Mesenchymal stem cell (in vitro differentiated cells and primary cell): Measurements from ENCODE around the gene LPA.
"Not testable (repeated sequence)": the region's sequence is repeated elsewhere in the genome, so short reads cannot be mapped to it uniquely, and the experiment has no call there.

Source experiments
- DNase-seq: peaks from one replicate; pipeline ENCODE4 v3.0.0-alpha.2; 2013
- H2AFZ ChIP-seq: one replicate; pipeline ENCODE4 v1.6.1; 2013; ENCODE audit warnings: low read depth, mild to moderate bottlenecking, control low read depth, inconsistent platforms, low read length, moderate library complexity
- H2AK5ac ChIP-seq: 2 replicates; pipeline ENCODE4 v1.6.1; 2013; ENCODE audit warnings: low read length, moderate library complexity, mild to moderate bottlenecking, inconsistent platforms; ENCODE audit not compliant: severe bottlenecking
- H2BK120ac ChIP-seq: one replicate; pipeline ENCODE4 v1.6.1; 2013; ENCODE audit warnings: low read depth, mild to moderate bottlenecking, inconsistent platforms, low read length, moderate library complexity
- H2BK12ac ChIP-seq, 2 experiments: one replicate each; pipeline ENCODE4 v1.6.1; 2013; ENCODE audit warnings: inconsistent platforms in 2 of 2, low read length in 2 of 2, mild to moderate bottlenecking in 2 of 2, moderate library complexity in 2 of 2, control low read depth in 1 of 2
- H2BK15ac ChIP-seq: one replicate; pipeline ENCODE4 v1.6.1; 2013; ENCODE audit warnings: mild to moderate bottlenecking, low read depth, inconsistent platforms; ENCODE audit not compliant: poor library complexity, severe bottlenecking
- H2BK5ac ChIP-seq: 2 replicates; pipeline ENCODE4 v1.6.1; 2013; ENCODE audit warnings: low read depth, mild to moderate bottlenecking, low read length, control low read depth, inconsistent platforms; ENCODE audit not compliant: poor library complexity, severe bottlenecking
- H3K14ac ChIP-seq, 2 experiments: one replicate each; pipeline ENCODE4 v1.6.1; 2013; ENCODE audit warnings: inconsistent platforms in 2 of 2, low read length in 2 of 2, control low read depth in 1 of 2, mild to moderate bottlenecking in 1 of 2, moderate library complexity in 1 of 2
- H3K18ac ChIP-seq, 2 experiments: one replicate each; pipeline ENCODE4 v1.6.1; 2013; ENCODE audit warnings: inconsistent platforms in 2 of 2, low read length in 2 of 2, control low read depth in 1 of 2, low read depth in 1 of 2, mild to moderate bottlenecking in 1 of 2
- H3K23ac ChIP-seq, 2 experiments: one replicate each; pipeline ENCODE4 v1.6.1; 2013; ENCODE audit warnings: inconsistent platforms in 2 of 2, low read length in 2 of 2, mild to moderate bottlenecking in 2 of 2, moderate library complexity in 2 of 2, control low read depth in 1 of 2
- H3K27ac ChIP-seq: 2 replicates; pipeline ENCODE4 v1.5.1; 2013; ENCODE audit warnings: mild to moderate bottlenecking, moderate library complexity, low read length, control low read depth, inconsistent platforms; ENCODE audit not compliant: poor library complexity, severe bottlenecking
- H3K27me3 ChIP-seq, 2 experiments: 2 replicates each; pipeline versions ENCODE4 v1.6.1 to v1.7.0; 2013; ENCODE audit warnings: low read length in 2 of 2, mild to moderate bottlenecking in 2 of 2, moderate library complexity in 2 of 2, control low read depth in 1 of 2, inconsistent platforms in 1 of 2; ENCODE audit not compliant: control insufficient read depth in 1 of 2, insufficient read depth in 1 of 2
- H3K36me3 ChIP-seq, 2 experiments: 2 replicates each; pipeline versions ENCODE4 v1.6.1 to v1.7.0; 2013; ENCODE audit warnings: low read length in 2 of 2, control low read depth in 1 of 2, inconsistent platforms in 1 of 2, low read depth in 1 of 2, mild to moderate bottlenecking in 1 of 2; ENCODE audit not compliant: insufficient read depth in 2 of 2, control insufficient read depth in 1 of 2
- H3K4ac ChIP-seq, 2 experiments: one replicate each; pipeline ENCODE4 v1.6.1; 2013; ENCODE audit warnings: inconsistent platforms in 2 of 2, low read length in 2 of 2, mild to moderate bottlenecking in 2 of 2, moderate library complexity in 2 of 2, control low read depth in 1 of 2, low read depth in 1 of 2
- H3K4me1 ChIP-seq: 2 replicates; pipeline ENCODE4 v1.6.1; 2013; ENCODE audit warnings: low read depth, low read length, control low read depth; ENCODE audit not compliant: control insufficient read depth, insufficient read depth
- H3K4me2 ChIP-seq: 2 replicates; pipeline ENCODE4 v1.6.1; 2013; ENCODE audit warnings: low read length, mild to moderate bottlenecking, inconsistent platforms; ENCODE audit not compliant: poor library complexity, severe bottlenecking
- H3K4me3 ChIP-seq, 2 experiments: 2 replicates each; pipeline versions ENCODE4 v1.5.1 to v1.7.0; 2013; ENCODE audit warnings: low read length in 2 of 2, mild to moderate bottlenecking in 2 of 2, control low read depth in 1 of 2, low read depth in 1 of 2; ENCODE audit not compliant: insufficient read depth in 1 of 2
- H3K79me1 ChIP-seq: replicated peaks from 2 replicates; pipeline ENCODE4 v1.6.1; 2013; ENCODE audit warnings: mild to moderate bottlenecking, control low read depth, low read length, inconsistent platforms; ENCODE audit not compliant: poor library complexity, severe bottlenecking
- H3K9ac ChIP-seq: 2 replicates; pipeline ENCODE4 v1.7.0; 2013; ENCODE audit warnings: mild to moderate bottlenecking, low read length, moderate library complexity
- H3K9me3 ChIP-seq: 2 replicates; pipeline ENCODE4 v1.7.0; 2013; ENCODE audit warnings: mild to moderate bottlenecking, low read length; ENCODE audit not compliant: control insufficient read depth
- H4K8ac ChIP-seq: one replicate; pipeline ENCODE4 v1.6.1; 2013; ENCODE audit warnings: inconsistent platforms, mild to moderate bottlenecking, low read length, moderate library complexity
- H4K91ac ChIP-seq: one replicate; pipeline ENCODE4 v1.6.1; 2013; ENCODE audit warnings: mild to moderate bottlenecking, low read length, inconsistent platforms
- WGBS: methylation state at CpG from one replicate; pipeline ENCODE4 v1.1.7; 2013; ENCODE audit warnings: mixed read lengths; 5-methylcytosine and 5-hydroxymethylcytosine counted together

The LPA gene

GRCh38 chr6:160595838-160596832, 67.9 kb downstream of the LPA start:
- Histone ChIP-seq H3K23ac (no peak overlapping the region), H2BK5ac (no peak overlapping the region), H3K9ac (no peak overlapping the region), H4K91ac (no peak overlapping the region), H3K9me3 (peaks cover 8% of the 10 kb centered on the region), H2AK5ac (no peak overlapping the region), H2AFZ (no peak overlapping the region), H2BK15ac (no peak overlapping the region), H3K27ac (no peak overlapping the region), H3K4me2 (no peak overlapping the region), H3K4me1 (no peaks in the 10 kb centered on the region), H3K36me3 (no peaks in the 10 kb centered on the region), H3K4me3 (no peak overlapping the region), H2BK12ac (no peak overlapping the region), H3K18ac (no peak overlapping the region), H2BK120ac (no peak overlapping the region), H3K79me1 (no peaks in the 10 kb centered on the region), H3K14ac (no peak overlapping the region), H3K27me3 (no peaks in the 10 kb centered on the region), H4K8ac (no peak overlapping the region), H3K4ac (no peak overlapping the region)
- WGBS: 0% methylated on average over 1 of the region's 1 CpG
- DNase-seq: no peak

- not testable (repeated sequence) for H2BK12ac ChIP-seq, H3K4me1 ChIP-seq, H3K36me3 ChIP-seq, H3K79me1 ChIP-seq, H3K14ac ChIP-seq, DNase-seq, H4K91ac ChIP-seq, H2BK120ac ChIP-seq, H4K8ac ChIP-seq, H3K4ac ChIP-seq, H3K4me3 ChIP-seq, H3K27me3 ChIP-seq, H3K9ac ChIP-seq, H3K18ac ChIP-seq, H3K4me2 ChIP-seq, H3K23ac ChIP-seq, H3K27ac ChIP-seq, H2AK5ac ChIP-seq, H2AFZ ChIP-seq, H2BK5ac ChIP-seq, H2BK15ac ChIP-seq
- WGBS: 32% methylated on average over 4 of the region's 4 CpGs
- peaks cover 10% of the 10 kb centered on the region for H3K9me3 ChIP-seq
Measured at GRCh38 chr6:160595297-160595696, 68.8 kb downstream of the LPA start.

- 59% methylated on average over 4 of the region's 4 CpGs for WGBS
Measured at GRCh38 chr6:160586374-160586773, 77.7 kb downstream of the LPA start.

GRCh38 chr6:160583794-160584193, 80.3 kb downstream of the LPA start:
- Histone ChIP-seq H2BK5ac (no peak overlapping the region), H3K4me1 (no peaks in the 10 kb centered on the region), H3K14ac (no peak overlapping the region), H3K4me2 (no peak overlapping the region), H3K18ac (no peak overlapping the region), H3K4ac (no peak overlapping the region), H3K27me3 (no peaks in the 10 kb centered on the region), H4K91ac (no peak overlapping the region), H3K9me3 (peaks cover 8% of the 10 kb centered on the region), H3K4me3 (no peak overlapping the region), H3K27ac (no peak overlapping the region), H4K8ac (no peak overlapping the region), H2BK15ac (no peak overlapping the region), H2BK120ac (no peak overlapping the region), H2AFZ (no peak overlapping the region), H3K23ac (no peak overlapping the region), H3K36me3 (no peaks in the 10 kb centered on the region), H2BK12ac (no peak overlapping the region), H3K79me1 (no peaks in the 10 kb centered on the region), H2AK5ac (no peak overlapping the region), H3K9ac (no peak overlapping the region)
- DNase-seq: no peak

More at GRCh38 chr6:160586374-160586773, 77.7 kb downstream of the LPA start:
- Histone ChIP-seq H4K8ac (no peak overlapping the region), H3K36me3 (no peaks in the 10 kb centered on the region), H2BK15ac (no peak overlapping the region), H3K9ac (no peak overlapping the region), H2BK5ac (no peak overlapping the region), H3K18ac (no peak overlapping the region), H3K27ac (no peak overlapping the region), H3K4ac (no peak overlapping the region), H3K14ac (no peak overlapping the region), H3K4me2 (no peak overlapping the region), H2BK120ac (no peak overlapping the region), H3K4me3 (no peak overlapping the region), H3K79me1 (no peaks in the 10 kb centered on the region), H4K91ac (no peak overlapping the region), H3K23ac (no peak overlapping the region), H3K9me3 (peaks cover 12% of the 10 kb centered on the region), H2AK5ac (no peak overlapping the region), H3K4me1 (no peaks in the 10 kb centered on the region), H2BK12ac (no peak overlapping the region), H3K27me3 (no peaks in the 10 kb centered on the region), H2AFZ (no peak overlapping the region)
- DNase-seq: no peak
